ENCODE data around the gene OSBPL5.

- TF ChIP-seq, protein P1, sequence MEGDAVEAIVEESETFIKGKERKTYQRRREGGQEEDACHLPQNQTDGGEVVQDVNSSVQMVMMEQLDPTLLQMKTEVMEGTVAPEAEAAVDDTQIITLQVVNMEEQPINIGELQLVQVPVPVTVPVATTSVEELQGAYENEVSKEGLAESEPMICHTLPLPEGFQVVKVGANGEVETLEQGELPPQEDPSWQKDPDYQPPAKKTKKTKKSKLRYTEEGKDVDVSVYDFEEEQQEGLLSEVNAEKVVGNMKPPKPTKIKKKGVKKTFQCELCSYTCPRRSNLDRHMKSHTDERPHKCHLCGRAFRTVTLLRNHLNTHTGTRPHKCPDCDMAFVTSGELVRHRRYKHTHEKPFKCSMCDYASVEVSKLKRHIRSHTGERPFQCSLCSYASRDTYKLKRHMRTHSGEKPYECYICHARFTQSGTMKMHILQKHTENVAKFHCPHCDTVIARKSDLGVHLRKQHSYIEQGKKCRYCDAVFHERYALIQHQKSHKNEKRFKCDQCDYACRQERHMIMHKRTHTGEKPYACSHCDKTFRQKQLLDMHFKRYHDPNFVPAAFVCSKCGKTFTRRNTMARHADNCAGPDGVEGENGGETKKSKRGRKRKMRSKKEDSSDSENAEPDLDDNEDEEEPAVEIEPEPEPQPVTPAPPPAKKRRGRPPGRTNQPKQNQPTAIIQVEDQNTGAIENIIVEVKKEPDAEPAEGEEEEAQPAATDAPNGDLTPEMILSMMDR (conservative IDR thresholded peaks at IDR 0.05; ENCODE audit: low read length): no peak
- no peak for TF ChIP-seq EZH2phosphoT487 (IDR thresholded peaks at IDR 0.05; ENCODE audit: borderline replicate concordance, low read depth, low read length)
Observed at GRCh38 chr11:3103076-3103475, 62.0 kb downstream of the OSBPL5 start.

Data from OCI-LY7 (cell line).